HCT116 (cell line): ENCODE results near the gene CNTNAP2. TPM values are rescaled to one million over a fixed set of nuclear protein-coding genes. Genes with fewer than 3 reads are reported as not detected.

Experiments
- ATAC-seq: fragments of 200-7000 bp; cut with Tn5 transposase; 2 replicates; pipeline ENCODE4 v1.9.1; 2020; ENCODE audit warnings: mild to moderate bottlenecking, moderate library complexity
- BruUV-seq: library from RNA; stranded (reverse); fragments of 400-500 nt; replicated peaks from 2 replicates; lab custom pipeline; 2021; lab: Mats Ljungman, UMichigan
- CTCF ChIA-PET: fragments of 300-600 bp; sonication (Branson Sonifier 250); formaldehyde crosslinking; loops from one replicate; lab custom pipeline; 2021; ENCODE audit warnings: antibody characterized with exemption; lab: Charles Lee
- POLR2A ChIA-PET: fragments of 300-600, 350-600 bp; sonication (Branson Sonifier 250); formaldehyde crosslinking; loops from one replicate; lab custom pipeline; 2021; ENCODE audit warnings: antibody characterized with exemption; lab: Charles Lee
- RAD21 ChIA-PET, 2 experiments: fragments of 300-600 bp; sonication (Branson Sonifier 250); formaldehyde crosslinking; loops; one replicate each; lab custom pipeline; 2023; ENCODE audit warnings: low total read pairs in 2 of 2; ENCODE audit not compliant: uncharacterized antibody in 2 of 2, unreplicated experiment in 2 of 2, low non-redundant PET in 1 of 2; lab: Charles Lee
- DNase-seq: peaks from one replicate; pipeline ENCODE4 v3.0.0-alpha.2; 2010; ENCODE audit warnings: low read depth, low spot score
- H2AFZ ChIP-seq: fragments of 200-600 bp; shearing (Covaris generic), sonication (generic); 2 replicates; pipeline ENCODE4 v1.6.1; 2017; ENCODE audit warnings: low read depth, mixed run types, mixed read lengths, antibody characterized with exemption, low read length; ENCODE audit not compliant: poor library complexity, severe bottlenecking
- H3K27ac ChIP-seq: 2 replicates; pipeline ENCODE4 v1.5.1; 2012; ENCODE audit warnings: low read depth, low read length
- H3K27me3 ChIP-seq: fragments of 200-600 bp; sonication (generic); 2 replicates; pipeline ENCODE4 v1.6.1; 2016; ENCODE audit warnings: mixed run types, low read length, mixed read lengths; ENCODE audit not compliant: insufficient read depth
- H3K36me3 ChIP-seq, 2 experiments: fragments of 200-500 bp in 1 of 2; fragments of 200-600 bp in 1 of 2; sonication (Bioruptor generic) in 1 of 2; sonication (generic) in 1 of 2; 2 replicates each; pipeline versions ENCODE4 v1.5.1 to v1.6.1; 2014 to 2016; ENCODE audit warnings: low read length in 2 of 2, inconsistent platforms in 1 of 2, mixed read lengths in 1 of 2, mixed run types in 1 of 2; ENCODE audit not compliant: insufficient read depth in 2 of 2, control insufficient read depth in 1 of 2
- H3K4me1 ChIP-seq, 2 experiments: fragments of 200-600 bp in 1 of 2; sonication (generic) in 1 of 2; 2 replicates each; pipeline versions ENCODE4 v1.5.1 to v1.6.1; 2012 to 2017; ENCODE audit warnings: low read length in 2 of 2, inconsistent platforms in 1 of 2, mild to moderate bottlenecking in 1 of 2, mixed read lengths in 1 of 2, mixed run types in 1 of 2, moderate library complexity in 1 of 2; ENCODE audit not compliant: insufficient read depth in 2 of 2, control insufficient read depth in 1 of 2
- H3K4me2 ChIP-seq: fragments of 200-600 bp; sonication (generic); 2 replicates; pipeline ENCODE4 v1.6.1; 2017; ENCODE audit warnings: mixed run types, low read length, mixed read lengths
- H3K4me3 ChIP-seq, 2 experiments: fragments of 200-600 bp in 1 of 2; sonication (generic) in 1 of 2; replicated peaks in 1 of 2; 2 replicates each; pipeline ENCODE4 v1.5.1; 2011 to 2016; ENCODE audit warnings: low read length in 2 of 2, control low read depth in 1 of 2, low read depth in 1 of 2, mild to moderate bottlenecking in 1 of 2, mixed read lengths in 1 of 2, mixed run types in 1 of 2
- H3K79me2 ChIP-seq: fragments of 200-600 bp; sonication (generic); 2 replicates; pipeline ENCODE4 v1.6.1; 2017; ENCODE audit warnings: mild to moderate bottlenecking, mixed run types, low read length, moderate library complexity, mixed read lengths; ENCODE audit not compliant: insufficient read depth
- H3K9ac ChIP-seq: fragments of 200-600 bp; sonication (generic); 2 replicates; pipeline ENCODE4 v1.6.1; 2016; ENCODE audit warnings: low read length, mixed read lengths
- H3K9me2 ChIP-seq: fragments of 200-600 bp; sonication (generic), shearing (Covaris generic); 2 replicates; pipeline ENCODE4 v1.6.1; 2017; ENCODE audit warnings: mixed run types, mild to moderate bottlenecking, moderate library complexity; ENCODE audit not compliant: insufficient read depth
- H3K9me3 ChIP-seq, 2 experiments: fragments of 200-500 bp in 1 of 2; fragments of 200-600 bp in 1 of 2; sonication (Bioruptor generic) in 1 of 2; sonication (generic) in 1 of 2; 2 replicates each; pipeline ENCODE4 v1.6.1; 2014 to 2017; ENCODE audit warnings: low read length in 2 of 2, mixed read lengths in 2 of 2, inconsistent platforms in 1 of 2, low read depth in 1 of 2, mild to moderate bottlenecking in 1 of 2, mixed run types in 1 of 2, moderate library complexity in 1 of 2; ENCODE audit not compliant: control insufficient read depth in 1 of 2, insufficient read depth in 1 of 2
- H4K20me1 ChIP-seq: fragments of 200-600 bp; sonication (generic), shearing (Covaris generic); 2 replicates; pipeline ENCODE4 v1.6.1; 2017; ENCODE audit warnings: mixed run types, mild to moderate bottlenecking, moderate library complexity; ENCODE audit not compliant: insufficient read depth
- CBX3 ChIP-seq: IDR thresholded peaks from 2 replicates; pipeline ENCODE4 v1.6.1; 2012; ENCODE audit warnings: low read depth
- CEBPB ChIP-seq: IDR thresholded peaks from 2 replicates; pipeline ENCODE4 v1.6.1; 2012; ENCODE audit warnings: low read depth
- EZH2phosphoT487 ChIP-seq: fragments of 200-600 bp; IDR thresholded peaks from 2 replicates; pipeline ENCODE4 v1.6.1; 2018; ENCODE audit warnings: antibody characterized with exemption, borderline replicate concordance
- FOSL1 ChIP-seq: IDR thresholded peaks from 2 replicates; pipeline ENCODE4 v1.6.1; 2012; ENCODE audit warnings: low read depth
- JUND ChIP-seq: IDR thresholded peaks from 2 replicates; pipeline ENCODE4 v1.6.1; 2012
- POLR2A ChIP-seq: IDR thresholded peaks from 2 replicates; pipeline ENCODE4 v1.7.0; 2011; ENCODE audit warnings: borderline replicate concordance; ENCODE audit not compliant: insufficient read depth, insufficient read length; ENCODE audit errors: extremely low read depth
- SP1 ChIP-seq: IDR thresholded peaks from 2 replicates; pipeline ENCODE4 v1.6.1; 2012; ENCODE audit warnings: low read depth
- SRF ChIP-seq: IDR thresholded peaks from 2 replicates; pipeline ENCODE4 v1.6.1; 2012; ENCODE audit warnings: low read depth
- TCF7L2 ChIP-seq: IDR thresholded peaks from 2 replicates; pipeline ENCODE4 v1.7.0; 2011; ENCODE audit warnings: borderline replicate concordance, inconsistent platforms; ENCODE audit not compliant: insufficient read depth, insufficient read length; ENCODE audit errors: extremely low read depth
- YY1 ChIP-seq: IDR thresholded peaks from 2 replicates; pipeline ENCODE4 v1.6.1; 2011; ENCODE audit warnings: low read length, low read depth, moderate library complexity, mild to moderate bottlenecking; ENCODE audit not compliant: insufficient replicate concordance; ENCODE audit errors: extremely low read depth
- ZFX ChIP-seq: fragments of 450-650 bp; IDR thresholded peaks from 2 replicates; pipeline ENCODE4 v1.6.1; 2017
- ZNF274 ChIP-seq: fragments of 200-500 bp; sonication (Bioruptor generic); IDR thresholded peaks from 2 replicates; pipeline ENCODE4 v1.6.1; 2014; ENCODE audit warnings: mild to moderate bottlenecking, low read depth, low read length, inconsistent platforms
- intact Hi-C: fragments of 100-400 bp; cut with micrococcal nuclease; formaldehyde crosslinking; loops from 2 replicates; pipeline ENCODE4 v1.10.0; 2022
- total RNA-seq: library from RNA; stranded (reverse); gene quantifications from one replicate; pipeline ENCODE4 v1.2.1, GENCODE V29; 2021; ENCODE audit not compliant: unreplicated experiment
- TF ChIP-seq, protein P1 (sequence below), 3 experiments: fragments of 200-600 bp in 1 of 3; sonication (generic) in 1 of 3; IDR thresholded peaks in 2 of 3; conservative IDR thresholded peaks in 1 of 3; 2 replicates each; pipeline ENCODE4 v1.5.1; 2012 to 2017; ENCODE audit warnings: low read depth in 2 of 3, low read length in 2 of 3, antibody characterized with exemption in 1 of 3, borderline replicate concordance in 1 of 3, control low read depth in 1 of 3, mild to moderate bottlenecking in 1 of 3, mixed read lengths in 1 of 3, mixed run types in 1 of 3, moderate library complexity in 1 of 3; ENCODE audit not compliant: insufficient read depth in 1 of 3
- TF ChIP-seq, protein P2 (sequence below): IDR thresholded peaks from 2 replicates; pipeline ENCODE4 v1.6.1; 2012; ENCODE audit warnings: low read depth
- TF ChIP-seq, protein P3 (sequence below): IDR thresholded peaks from 2 replicates; pipeline ENCODE4 v1.6.1; 2011; ENCODE audit warnings: mild to moderate bottlenecking, low read length, moderate library complexity; ENCODE audit not compliant: insufficient replicate concordance; ENCODE audit errors: extremely low read depth

The CNTNAP2 gene
- total RNA-seq, 1 experiment from 2014 or later = 0.37 TPM

DNA sequence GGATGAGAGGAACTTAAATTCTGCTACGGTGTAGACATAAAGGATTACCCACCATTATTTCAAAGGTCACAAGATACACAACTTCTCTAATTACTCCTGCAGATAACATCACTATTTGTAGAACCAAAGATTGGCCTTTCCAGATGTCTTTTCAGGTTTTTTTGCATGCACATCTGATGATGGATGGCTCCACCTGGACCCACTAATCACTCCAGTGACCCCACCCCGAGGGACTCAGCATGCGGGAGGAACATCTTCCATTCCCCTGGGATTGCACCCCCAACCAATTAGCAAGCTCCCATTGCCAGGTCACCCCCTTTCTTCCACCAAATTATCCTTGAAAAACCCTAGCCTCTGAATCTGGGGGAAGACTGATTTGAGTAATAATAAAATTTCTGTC is 608.9 kb downstream of the CNTNAP2 start:
- Histone ChIP-seq H4K20me1 (no peaks in the 10 kb centered on the region), H3K27me3 (no peaks in the 10 kb centered on the region), H3K79me2 (no peaks in the 10 kb centered on the region), H3K9me2 (no peaks in the 10 kb centered on the region), H3K4me3 (no peak overlapping the region)
- ATAC-seq (no peak), DNase-seq (no peak)
- TF ChIP-seq TCF7L2 (no peak), ZNF274 (no peak), FOSL1 (no peak), SRF (no peak), POLR2A (no peak), EZH2phosphoT487 (no peak), YY1 (no peak), CBX3 (no peak), JUND (no peak), SP1 (no peak), ZFX (no peak), CEBPB (no peak)
- TF ChIP-seq, protein P1, sequence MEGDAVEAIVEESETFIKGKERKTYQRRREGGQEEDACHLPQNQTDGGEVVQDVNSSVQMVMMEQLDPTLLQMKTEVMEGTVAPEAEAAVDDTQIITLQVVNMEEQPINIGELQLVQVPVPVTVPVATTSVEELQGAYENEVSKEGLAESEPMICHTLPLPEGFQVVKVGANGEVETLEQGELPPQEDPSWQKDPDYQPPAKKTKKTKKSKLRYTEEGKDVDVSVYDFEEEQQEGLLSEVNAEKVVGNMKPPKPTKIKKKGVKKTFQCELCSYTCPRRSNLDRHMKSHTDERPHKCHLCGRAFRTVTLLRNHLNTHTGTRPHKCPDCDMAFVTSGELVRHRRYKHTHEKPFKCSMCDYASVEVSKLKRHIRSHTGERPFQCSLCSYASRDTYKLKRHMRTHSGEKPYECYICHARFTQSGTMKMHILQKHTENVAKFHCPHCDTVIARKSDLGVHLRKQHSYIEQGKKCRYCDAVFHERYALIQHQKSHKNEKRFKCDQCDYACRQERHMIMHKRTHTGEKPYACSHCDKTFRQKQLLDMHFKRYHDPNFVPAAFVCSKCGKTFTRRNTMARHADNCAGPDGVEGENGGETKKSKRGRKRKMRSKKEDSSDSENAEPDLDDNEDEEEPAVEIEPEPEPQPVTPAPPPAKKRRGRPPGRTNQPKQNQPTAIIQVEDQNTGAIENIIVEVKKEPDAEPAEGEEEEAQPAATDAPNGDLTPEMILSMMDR (IDR thresholded peaks at IDR 0.05 in 2 of 3, conservative IDR thresholded peaks at IDR 0.05 in 1 of 3; ENCODE audit: borderline replicate concordance in 1 of 3, insufficient read depth in 1 of 3, low read depth in 2 of 3, low read length in 2 of 3) = no peak
- TF ChIP-seq, protein P2, sequence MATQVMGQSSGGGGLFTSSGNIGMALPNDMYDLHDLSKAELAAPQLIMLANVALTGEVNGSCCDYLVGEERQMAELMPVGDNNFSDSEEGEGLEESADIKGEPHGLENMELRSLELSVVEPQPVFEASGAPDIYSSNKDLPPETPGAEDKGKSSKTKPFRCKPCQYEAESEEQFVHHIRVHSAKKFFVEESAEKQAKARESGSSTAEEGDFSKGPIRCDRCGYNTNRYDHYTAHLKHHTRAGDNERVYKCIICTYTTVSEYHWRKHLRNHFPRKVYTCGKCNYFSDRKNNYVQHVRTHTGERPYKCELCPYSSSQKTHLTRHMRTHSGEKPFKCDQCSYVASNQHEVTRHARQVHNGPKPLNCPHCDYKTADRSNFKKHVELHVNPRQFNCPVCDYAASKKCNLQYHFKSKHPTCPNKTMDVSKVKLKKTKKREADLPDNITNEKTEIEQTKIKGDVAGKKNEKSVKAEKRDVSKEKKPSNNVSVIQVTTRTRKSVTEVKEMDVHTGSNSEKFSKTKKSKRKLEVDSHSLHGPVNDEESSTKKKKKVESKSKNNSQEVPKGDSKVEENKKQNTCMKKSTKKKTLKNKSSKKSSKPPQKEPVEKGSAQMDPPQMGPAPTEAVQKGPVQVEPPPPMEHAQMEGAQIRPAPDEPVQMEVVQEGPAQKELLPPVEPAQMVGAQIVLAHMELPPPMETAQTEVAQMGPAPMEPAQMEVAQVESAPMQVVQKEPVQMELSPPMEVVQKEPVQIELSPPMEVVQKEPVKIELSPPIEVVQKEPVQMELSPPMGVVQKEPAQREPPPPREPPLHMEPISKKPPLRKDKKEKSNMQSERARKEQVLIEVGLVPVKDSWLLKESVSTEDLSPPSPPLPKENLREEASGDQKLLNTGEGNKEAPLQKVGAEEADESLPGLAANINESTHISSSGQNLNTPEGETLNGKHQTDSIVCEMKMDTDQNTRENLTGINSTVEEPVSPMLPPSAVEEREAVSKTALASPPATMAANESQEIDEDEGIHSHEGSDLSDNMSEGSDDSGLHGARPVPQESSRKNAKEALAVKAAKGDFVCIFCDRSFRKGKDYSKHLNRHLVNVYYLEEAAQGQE = no peak
- TF ChIP-seq, protein P3, sequence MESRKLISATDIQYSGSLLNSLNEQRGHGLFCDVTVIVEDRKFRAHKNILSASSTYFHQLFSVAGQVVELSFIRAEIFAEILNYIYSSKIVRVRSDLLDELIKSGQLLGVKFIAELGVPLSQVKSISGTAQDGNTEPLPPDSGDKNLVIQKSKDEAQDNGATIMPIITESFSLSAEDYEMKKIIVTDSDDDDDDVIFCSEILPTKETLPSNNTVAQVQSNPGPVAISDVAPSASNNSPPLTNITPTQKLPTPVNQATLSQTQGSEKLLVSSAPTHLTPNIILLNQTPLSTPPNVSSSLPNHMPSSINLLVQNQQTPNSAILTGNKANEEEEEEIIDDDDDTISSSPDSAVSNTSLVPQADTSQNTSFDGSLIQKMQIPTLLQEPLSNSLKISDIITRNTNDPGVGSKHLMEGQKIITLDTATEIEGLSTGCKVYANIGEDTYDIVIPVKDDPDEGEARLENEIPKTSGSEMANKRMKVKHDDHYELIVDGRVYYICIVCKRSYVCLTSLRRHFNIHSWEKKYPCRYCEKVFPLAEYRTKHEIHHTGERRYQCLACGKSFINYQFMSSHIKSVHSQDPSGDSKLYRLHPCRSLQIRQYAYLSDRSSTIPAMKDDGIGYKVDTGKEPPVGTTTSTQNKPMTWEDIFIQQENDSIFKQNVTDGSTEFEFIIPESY = no peak
- TF ChIP-seq, all 23 proteins: peak for 0
- Histone ChIP-seq H3K9me3 (peaks cover 11 to 19% of the 10 kb centered on the region in 2 experiments; a peak in 2 of 4 replicates), H2AFZ (no peak overlapping the region), H3K4me1 (no peaks in the 10 kb centered on the region), H3K36me3 (no peaks in the 10 kb centered on the region), H3K4me2 (no peak overlapping the region), H3K9ac (no peak overlapping the region), H3K27ac (no peak overlapping the region)
- RAD21 ChIA-PET = no interaction called here
- CTCF ChIA-PET = no interaction called here
- POLR2A ChIA-PET = no interaction called here
- no TSS peak for BruUV-seq
- intact Hi-C loops = no loop called here
